GM12878 (cell line): ENCODE data around the gene NCAPD3. TPM values are rescaled to one million over a fixed set of nuclear protein-coding genes. Genes with fewer than 3 reads are reported as not detected.
A peak's percentile ranks its signal among the peaks of the same experiment; 100 is the strongest.

ENCODE experiments used
- ATAC-seq: fragments of 200-7000 bp; cut with Tn5 transposase; 3 replicates; pipeline ENCODE4 v1.9.1; 2020; ENCODE audit warnings: mild to moderate bottlenecking, moderate library complexity
- BruUV-seq: library from RNA; stranded (reverse); fragments of 400-500 nt; replicated peaks from 2 replicates; lab custom pipeline; 2021; lab: Mats Ljungman, UMichigan
- CTCF ChIA-PET: fragments of 300-600 bp; sonication (Branson Sonifier 250); formaldehyde crosslinking; extraction: SDS; loops from one replicate; lab custom pipeline; 2021; ENCODE audit warnings: inconsistent platforms; lab: Yijun Ruan, JAX
- POLR2A ChIA-PET: fragments of 350-600 bp; formaldehyde crosslinking; extraction: SDS; loops from one replicate; lab custom pipeline; 2021; ENCODE audit warnings: inconsistent platforms; lab: Charles Lee
- RAD21 ChIA-PET: fragments of 300-600 bp; sonication (Branson Sonifier 250); formaldehyde crosslinking; loops from one replicate; lab custom pipeline; 2023; ENCODE audit warnings: antibody characterized with exemption; ENCODE audit not compliant: unreplicated experiment; lab: Charles Lee
- SMC1A ChIA-PET: fragments of 300-600 bp; sonication (Branson Sonifier 250); formaldehyde crosslinking; loops from one replicate; lab custom pipeline; 2023; ENCODE audit not compliant: unreplicated experiment, uncharacterized antibody; lab: Charles Lee
- DNase-seq: peaks from one replicate; pipeline ENCODE4 v3.0.0-alpha.2; 2011; ENCODE audit warnings: low read depth, low spot score
- FAIRE-seq: peaks from 3 replicates; lab custom pipeline; 2011; peaks lifted over from hg19 to GRCh38; lab: Jason Lieb, UNC
- H2AFZ ChIP-seq: 2 replicates; pipeline ENCODE4 v1.6.0; 2011; ENCODE audit warnings: low read depth, low read length, control low read depth; ENCODE audit not compliant: control insufficient read depth
- H3K27ac ChIP-seq: 2 replicates; pipeline ENCODE4 v1.5.1; 2011; ENCODE audit warnings: control low read depth; ENCODE audit not compliant: control insufficient read depth, insufficient read depth
- H3K27me3 ChIP-seq, 2 experiments: replicated peaks in 1 of 2; 2 replicates each; pipeline versions ENCODE4 v1.6.0 to v1.6.1; 2011; ENCODE audit warnings: low read length in 1 of 2; ENCODE audit not compliant: control insufficient read depth in 2 of 2, insufficient read depth in 2 of 2
- H3K36me3 ChIP-seq, 2 experiments: 2 replicates each; pipeline ENCODE4 v1.5.1; 2011; ENCODE audit warnings: low read length in 1 of 2; ENCODE audit not compliant: control insufficient read depth in 2 of 2, insufficient read depth in 2 of 2
- H3K4me1 ChIP-seq: 2 replicates; pipeline ENCODE4 v1.6.1; 2011; ENCODE audit warnings: mild to moderate bottlenecking, low read length, moderate library complexity, mixed read lengths; ENCODE audit not compliant: control insufficient read depth, insufficient read depth
- H3K4me2 ChIP-seq: 2 replicates; pipeline ENCODE4 v1.6.0; 2011; ENCODE audit warnings: control low read depth; ENCODE audit not compliant: control insufficient read depth, insufficient read depth
- H3K4me3 ChIP-seq: fragments of 200-600 bp; sonication (generic); 2 replicates; pipeline ENCODE4 v1.5.1; 2016
- H3K79me2 ChIP-seq: 2 replicates; pipeline ENCODE4 v1.6.0; 2011; ENCODE audit warnings: low read length; ENCODE audit not compliant: control insufficient read depth, insufficient read depth
- H3K9ac ChIP-seq: 2 replicates; pipeline ENCODE4 v1.8.0; 2011; ENCODE audit warnings: low read length, control low read depth, mixed read lengths; ENCODE audit not compliant: control insufficient read depth, insufficient read depth
- H3K9me3 ChIP-seq: replicated peaks from 3 replicates; pipeline ENCODE4 v1.5.1; 2011; ENCODE audit warnings: mild to moderate bottlenecking, low read length; ENCODE audit not compliant: control insufficient read depth, insufficient read depth
- H4K20me1 ChIP-seq: 2 replicates; pipeline ENCODE4 v1.6.0; 2011; ENCODE audit not compliant: control insufficient read depth, insufficient read depth
- BRCA1 ChIP-seq: IDR thresholded peaks from 2 replicates; pipeline ENCODE4 v1.6.1; 2011; ENCODE audit warnings: low read depth, low read length, improper control_type of control experiment
- EGR1 ChIP-seq, 2 experiments: IDR thresholded peaks; 1 replicate in 1 of 2; 2 replicates in 1 of 2; pipeline ENCODE4 v1.6.1; 2011 to 2012; ENCODE audit warnings: low read depth in 2 of 2, low read length in 2 of 2, borderline replicate concordance in 1 of 2, mild to moderate bottlenecking in 1 of 2, moderate library complexity in 1 of 2
- GABPA ChIP-seq: IDR thresholded peaks from 2 replicates; pipeline ENCODE4 v1.6.1; 2014; ENCODE audit warnings: antibody characterized with exemption, low read depth, mild to moderate bottlenecking, inconsistent platforms
- HDAC2 ChIP-seq: fragments of 200-600 bp; sonication (generic); IDR thresholded peaks from 2 replicates; pipeline ENCODE4 v1.6.1; 2017
- JUND ChIP-seq: IDR thresholded peaks from 2 replicates; pipeline ENCODE4 v1.6.1; 2012; ENCODE audit warnings: low read depth, mild to moderate bottlenecking, low read length, improper control_type of control experiment, moderate library complexity
- NR2C1 ChIP-seq: fragments of 450-650 bp; IDR thresholded peaks from 2 replicates; pipeline ENCODE4 v1.6.1; 2017; ENCODE audit warnings: antibody characterized with exemption, mild to moderate bottlenecking, moderate library complexity
- SPI1 ChIP-seq: IDR thresholded peaks from 2 replicates; pipeline ENCODE4 v1.6.1; 2011; ENCODE audit warnings: low read depth, mild to moderate bottlenecking, low read length, moderate library complexity, borderline replicate concordance; ENCODE audit not compliant: insufficient read depth
- WGBS: methylation state at CpG from one replicate; pipeline ENCODE4 v1.1.6; 2016; ENCODE audit warnings: low lambda C conversion rate; ENCODE audit not compliant: insufficient replicate concordance, insufficient coverage; ENCODE audit errors: missing lambda C conversion rate; 5-methylcytosine and 5-hydroxymethylcytosine counted together
- in situ Hi-C: fragments of 300-500 bp; cut with MboI; formaldehyde crosslinking; loops from 9 replicates; pipeline ENCODE4 v1.14.3; 2018; ENCODE audit warnings: mixed read lengths
- intact Hi-C: fragments of 100-400 bp; cut with micrococcal nuclease; formaldehyde crosslinking; loops from one replicate; pipeline ENCODE4 v1.14.2; 2022; ENCODE audit not compliant: unreplicated experiment
- polyA plus RNA-seq, 11 experiments: library from polyadenylated mRNA; depleted of rRNA in 4 of 11; unstranded in 6 of 11; stranded (reverse) in 5 of 11; fragments of >200 nt; fragmentation: Nextera tagmentation in 4 of 11; fragmentation: Illumina TruSeq in 1 of 11; extraction: Ambion mirVana in 4 of 11; extraction: Trizol in 1 of 11; gene quantifications; 1 replicate in 1 of 11; 2 replicates in 10 of 11; pipeline versions ENCODE4 v1.2.1 to v1.2.3, GENCODE V29; 2011 to 2016; ENCODE audit warnings: inconsistent platforms in 2 of 11, missing spikeins in 2 of 11, low read depth in 1 of 11
- total RNA-seq, 4 experiments: library from RNA; depleted of rRNA in 3 of 4; stranded (reverse); fragments of >200 nt in 3 of 4; fragmentation: Illumina TruSeq in 1 of 4; extraction: Trizol in 1 of 4; gene quantifications; 2 replicates each; pipeline versions ENCODE4 v1.2.1 to v1.2.3, GENCODE V29; 2013 to 2021
- TF ChIP-seq, protein P1 (sequence below): IDR thresholded peaks from 2 replicates; pipeline ENCODE4 v1.6.1; 2011; ENCODE audit warnings: borderline replicate concordance, low read depth, mild to moderate bottlenecking, moderate library complexity, low read length; ENCODE audit not compliant: insufficient read depth, poor library complexity, severe bottlenecking

NCAPD3 gene
- total and polyA plus RNA-seq, 10 of the 15 experiments (the other 5 are each of a cell fraction or from before 2014, with no cell fraction given), result 14.9 to 58.2 (median 48.2) TPM

DNA sequence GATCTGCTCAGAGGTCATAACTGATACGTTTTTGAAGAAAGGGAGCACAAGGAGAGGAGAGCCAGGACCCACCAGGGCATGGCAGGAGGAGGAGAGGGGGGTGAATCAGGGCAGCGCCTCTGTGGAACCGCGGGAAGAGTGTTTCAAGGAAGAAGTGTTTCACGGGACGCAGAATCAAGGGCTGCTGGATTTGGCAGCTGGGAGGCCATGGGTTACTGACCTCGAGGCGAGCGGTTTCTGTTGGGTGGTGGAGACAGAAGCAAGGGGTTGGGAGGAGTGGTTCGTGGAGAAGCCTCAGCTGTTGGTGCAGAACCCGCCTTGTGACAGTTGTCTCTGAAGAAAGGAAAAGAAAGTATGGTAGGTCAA is 13.8 kb upstream of the NCAPD3 start (continued):
- TF ChIP-seq SPI1 (no peak), HDAC2 (no peak), GABPA (no peak)

DNA sequence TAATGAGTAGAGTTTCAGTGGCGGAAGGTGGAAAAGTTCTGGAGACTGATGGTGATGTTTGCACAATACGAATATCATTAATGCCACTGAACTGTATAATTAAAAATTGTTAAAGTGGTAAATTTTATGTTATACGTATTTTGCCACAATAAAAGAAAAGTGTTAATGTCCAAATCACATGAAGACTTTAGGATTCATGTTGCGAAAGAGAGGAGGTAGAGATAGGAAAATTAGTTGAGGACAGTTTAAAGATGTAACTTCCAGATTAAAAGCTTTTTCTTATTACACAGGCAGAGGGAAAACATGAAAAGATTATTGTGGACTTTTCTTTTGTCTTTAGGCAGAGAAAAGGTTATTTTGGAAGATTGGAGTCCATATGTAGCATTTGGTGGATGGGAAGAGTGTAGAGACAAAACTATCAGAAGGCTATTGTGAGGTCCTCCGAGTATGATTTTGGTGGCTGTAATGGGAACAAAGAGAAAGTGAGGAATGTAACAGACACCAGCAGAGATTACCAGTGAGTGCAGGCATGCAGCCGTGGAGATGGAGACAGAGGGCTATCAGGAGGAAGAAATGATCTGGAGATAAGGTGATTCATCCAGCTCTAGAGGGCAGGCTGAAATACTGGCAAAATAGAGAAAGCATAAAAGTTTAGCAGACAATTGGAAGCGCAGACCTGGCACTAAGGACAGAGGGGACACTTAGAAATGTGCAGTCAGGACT is 13.2 kb upstream of the NCAPD3 start:
- H3K79me2 ChIP-seq, result no peaks in the 10 kb centered on the region
- H3K4me1 ChIP-seq, result no peaks in the 10 kb centered on the region
- SMC1A ChIA-PET, result no interaction called here
- no peaks in the 10 kb centered on the region for H4K20me1 ChIP-seq
- intact Hi-C loops, result no loop called here
- no peak overlapping the region for H3K9ac ChIP-seq
- no peak overlapping the region for H3K4me3 ChIP-seq
- TSS peak; percentile 28 for BruUV-seq
- no peak for ATAC-seq
- POLR2A ChIA-PET, result no interaction called here
- H3K27me3 ChIP-seq, result no peaks in the 10 kb centered on the region
- FAIRE-seq, result no peak
- RAD21 ChIA-PET, result no interaction called here
- H3K9me3 ChIP-seq, result no peaks in the 10 kb centered on the region
- TF ChIP-seq JUND, result no peak
- no peak for TF ChIP-seq BRCA1
- TF ChIP-seq, protein P1, sequence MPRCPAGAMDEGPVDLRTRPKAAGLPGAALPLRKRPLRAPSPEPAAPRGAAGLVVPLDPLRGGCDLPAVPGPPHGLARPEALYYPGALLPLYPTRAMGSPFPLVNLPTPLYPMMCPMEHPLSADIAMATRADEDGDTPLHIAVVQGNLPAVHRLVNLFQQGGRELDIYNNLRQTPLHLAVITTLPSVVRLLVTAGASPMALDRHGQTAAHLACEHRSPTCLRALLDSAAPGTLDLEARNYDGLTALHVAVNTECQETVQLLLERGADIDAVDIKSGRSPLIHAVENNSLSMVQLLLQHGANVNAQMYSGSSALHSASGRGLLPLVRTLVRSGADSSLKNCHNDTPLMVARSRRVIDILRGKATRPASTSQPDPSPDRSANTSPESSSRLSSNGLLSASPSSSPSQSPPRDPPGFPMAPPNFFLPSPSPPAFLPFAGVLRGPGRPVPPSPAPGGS, result no peak
- no peak for TF ChIP-seq NR2C1
- no peak for TF ChIP-seq EGR1 (IDR thresholded peaks at IDR 0.05; ENCODE audit: borderline replicate concordance in 1 of 2, low read depth in 2 of 2, low read length in 2 of 2)
- TF ChIP-seq, all 136 proteins: peak for 0
- Histone ChIP-seq H3K27ac (no peak overlapping the region), H2AFZ (no peak overlapping the region), H3K4me2 (no peak overlapping the region), H3K36me3 (peaks cover 0 to 6% of the 10 kb centered on the region in 2 experiments; a peak in 3 of 4 replicates)
- in situ Hi-C loops, result no loop called here
- no peak for DNase-seq
- CTCF ChIA-PET, result interaction anchor here (0.7 kb wide), 1 partner anchor 189 kb away, joined by 3 read pairs; no protein-coding TSS in a partner anchor
- WGBS, result 97% methylated on average over 7 of the region's 7 CpGs
